DMS53 treated with DMSO at 0.1 percent for 48 hours (cell line): ENCODE results near the gene JARID2.

ENCODE experiments used
- DNase-seq: peaks from one replicate; lab custom pipeline; 2025; ENCODE audit not compliant: unreplicated experiment; lab: John Stamatoyannopoulos, UW

Gene JARID2

DNA sequence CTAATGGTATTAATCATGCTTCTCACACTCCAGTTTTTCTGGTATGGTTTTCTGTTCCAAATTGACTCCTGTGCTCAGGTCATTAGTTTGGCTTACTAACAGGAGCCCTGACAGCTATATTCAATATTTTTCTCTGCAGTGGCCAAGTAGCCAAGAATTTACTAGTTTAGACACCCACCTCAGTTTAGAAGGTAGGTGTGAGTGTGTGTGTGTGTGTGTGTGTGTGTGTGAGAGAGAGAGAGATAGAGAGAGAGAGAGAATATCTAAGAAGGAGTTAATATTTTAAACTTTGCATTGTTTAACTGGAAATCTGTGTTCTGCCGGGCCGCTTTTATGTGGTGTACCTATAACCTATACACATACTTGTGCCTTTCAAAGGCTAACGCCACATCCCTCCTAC lies 18.5 kb downstream of the JARID2 start:
- DNase-seq, result no peak

DNA sequence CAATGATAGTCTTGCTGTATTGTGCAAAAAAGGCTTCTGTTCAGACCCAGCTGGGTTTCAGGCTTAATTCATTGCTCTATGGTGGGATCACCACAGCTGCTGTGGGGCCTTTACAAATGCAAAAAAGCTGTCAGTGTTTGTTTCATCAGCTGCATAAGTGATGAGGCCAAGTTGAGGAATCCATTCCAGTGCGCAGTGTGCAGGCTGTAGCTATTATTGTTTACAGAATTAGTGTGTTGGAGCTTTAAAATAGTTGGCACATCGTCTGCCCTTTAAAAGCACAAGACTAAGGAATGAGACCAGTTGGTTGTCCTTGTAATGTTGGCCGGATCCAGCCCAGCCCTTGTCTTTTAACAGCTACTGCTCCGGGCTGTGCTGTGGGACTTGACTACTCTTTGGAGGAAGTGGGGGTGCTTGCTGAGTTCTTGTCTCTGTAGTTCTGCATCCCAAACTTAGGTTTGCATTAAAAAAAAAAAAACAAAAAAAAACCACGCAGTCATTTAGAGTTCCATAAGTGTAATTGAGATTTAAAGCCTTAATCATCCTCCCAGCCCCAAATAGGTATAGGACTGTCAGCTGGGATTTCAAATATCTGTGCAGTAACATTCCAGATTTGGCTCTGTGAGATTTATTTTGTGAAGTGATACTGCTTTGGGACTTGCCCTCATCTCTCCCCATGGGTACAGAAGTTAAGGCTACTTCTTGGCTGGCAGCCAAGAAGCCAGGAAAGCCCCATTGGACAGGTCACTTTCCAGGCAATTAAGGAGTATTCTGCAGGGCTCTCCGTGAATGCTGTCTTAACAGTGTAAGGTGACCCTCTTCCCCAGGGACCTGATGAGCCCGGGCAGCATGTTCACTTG lies 19.3 kb downstream of the JARID2 start:
- no peak for DNase-seq

DNA sequence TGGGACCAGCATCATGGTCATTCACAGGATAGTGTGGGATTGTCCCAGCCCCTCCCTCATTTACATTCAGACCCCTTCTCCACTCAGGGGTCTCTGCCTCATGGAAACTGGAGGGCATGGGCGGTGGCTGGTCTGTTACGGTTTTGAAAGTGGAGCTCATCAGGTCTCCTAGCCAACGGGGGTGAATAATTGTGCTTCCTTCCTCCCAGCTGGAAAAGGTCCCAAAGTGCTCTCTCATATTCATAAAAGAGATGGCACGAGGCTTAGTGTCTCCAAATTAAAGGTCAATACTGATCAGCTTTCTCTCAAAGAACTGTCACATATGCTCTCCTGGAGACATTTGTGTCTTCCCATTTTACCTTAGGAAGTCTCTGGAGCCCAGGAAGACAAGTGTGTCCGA lies 19.9 kb downstream of the JARID2 start:
- DNase-seq, result no peak

DNA sequence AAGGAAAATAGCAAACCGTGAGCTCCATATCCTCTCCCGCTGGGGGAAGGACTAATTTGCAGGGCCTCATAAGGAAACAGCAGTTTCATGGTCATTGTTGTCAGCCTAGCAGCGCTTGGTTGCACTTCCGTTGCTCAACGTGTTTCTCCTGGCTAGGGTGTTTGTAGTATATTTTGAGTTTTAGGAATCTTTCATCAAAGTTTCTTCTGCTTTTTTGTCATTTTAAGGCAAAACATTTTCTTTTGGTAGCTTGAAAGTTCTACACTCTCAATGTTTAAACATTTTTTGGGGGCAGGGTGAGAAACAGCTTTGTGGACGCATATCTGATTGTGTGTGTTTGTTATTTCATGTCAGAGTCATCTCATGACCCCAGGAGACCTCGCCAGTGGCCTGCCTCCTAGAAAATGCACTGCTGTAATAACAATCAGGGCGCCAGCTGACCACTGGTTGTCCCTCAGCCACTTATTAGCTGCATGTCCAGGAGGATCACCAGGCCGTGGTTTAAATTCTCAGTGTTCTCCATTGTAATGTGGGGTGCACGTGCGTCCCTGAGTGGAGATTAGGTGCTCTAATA lies 20.6 kb downstream of the JARID2 start:
- no peak for DNase-seq

DNA sequence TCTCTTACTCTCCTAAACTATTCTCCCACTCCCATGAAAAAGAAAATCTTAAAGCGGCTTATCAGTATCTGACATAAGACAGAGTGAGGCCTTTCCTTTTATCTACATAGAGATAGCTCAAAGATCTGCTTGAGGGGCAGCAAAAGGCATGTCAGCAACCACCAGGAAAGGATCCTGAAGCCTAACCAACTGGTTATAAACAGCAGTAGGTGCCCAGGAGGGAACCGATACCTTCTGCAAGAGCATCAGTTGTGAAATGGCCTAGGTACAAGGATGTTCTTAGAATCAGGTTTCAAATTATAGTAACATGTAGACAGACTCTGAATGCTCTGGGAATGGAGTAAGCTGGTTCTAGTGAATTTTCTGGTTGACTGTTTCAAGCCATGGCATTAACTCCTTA lies 21.4 kb downstream of the JARID2 start:
- no peak for DNase-seq

DNA sequence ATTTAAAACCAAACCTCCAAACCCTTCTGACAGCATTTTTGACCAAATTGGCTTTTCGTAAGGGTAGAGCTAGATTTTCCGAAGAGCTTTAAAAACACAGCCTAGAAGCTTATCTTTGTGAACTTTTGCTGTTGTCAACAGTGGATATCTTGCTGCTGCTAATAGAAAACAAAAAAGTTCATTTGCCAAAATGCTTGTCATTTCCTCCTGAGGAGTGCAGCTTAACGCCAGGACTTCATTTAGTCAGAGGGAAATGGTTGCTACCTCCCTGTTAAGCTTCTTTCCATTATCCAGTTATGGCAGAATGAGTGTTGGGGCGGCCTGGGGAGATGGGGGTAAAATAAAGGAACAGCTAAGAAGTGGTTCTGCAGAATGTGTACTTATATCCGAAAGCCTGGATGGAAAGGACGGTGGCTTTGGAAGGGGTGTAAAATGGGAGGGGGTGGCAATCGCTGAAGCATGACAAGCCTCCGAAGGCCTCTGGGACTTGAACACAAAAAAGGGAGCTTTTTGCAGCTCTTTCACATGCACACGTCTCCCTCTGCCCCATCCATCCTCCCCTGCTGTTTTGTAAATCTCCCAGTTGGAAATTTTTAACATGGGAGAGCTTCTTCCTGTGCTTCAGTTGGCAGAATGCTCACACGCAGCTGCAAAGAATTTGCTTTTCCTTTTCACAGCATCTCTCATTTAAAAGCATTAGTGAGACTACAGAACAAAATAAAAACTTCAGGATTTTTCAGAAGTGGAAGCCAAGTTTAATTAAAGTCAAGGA lies 22.5 kb downstream of the JARID2 start:
- no peak for DNase-seq

DNA sequence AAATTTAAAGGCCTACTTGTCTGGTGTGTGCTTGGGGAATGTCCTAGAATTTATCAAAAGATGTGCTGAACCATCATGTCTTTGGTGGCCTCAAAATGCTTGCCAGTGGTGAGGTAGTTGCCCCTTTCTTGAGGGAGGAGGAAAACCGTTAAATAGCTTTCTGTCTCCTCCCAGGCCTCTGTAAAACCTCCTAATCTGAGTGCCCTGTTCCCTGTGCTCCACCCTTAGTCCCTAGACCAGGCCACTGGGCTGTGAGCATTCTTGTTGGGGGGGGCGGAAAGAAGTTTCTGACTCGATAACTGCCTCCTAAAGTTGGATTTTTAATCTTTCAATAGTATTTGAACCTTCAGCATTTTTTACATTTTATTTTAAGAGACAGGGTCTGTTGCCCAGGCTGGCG lies 23.1 kb downstream of the JARID2 start:
- DNase-seq, result no peak

DNA sequence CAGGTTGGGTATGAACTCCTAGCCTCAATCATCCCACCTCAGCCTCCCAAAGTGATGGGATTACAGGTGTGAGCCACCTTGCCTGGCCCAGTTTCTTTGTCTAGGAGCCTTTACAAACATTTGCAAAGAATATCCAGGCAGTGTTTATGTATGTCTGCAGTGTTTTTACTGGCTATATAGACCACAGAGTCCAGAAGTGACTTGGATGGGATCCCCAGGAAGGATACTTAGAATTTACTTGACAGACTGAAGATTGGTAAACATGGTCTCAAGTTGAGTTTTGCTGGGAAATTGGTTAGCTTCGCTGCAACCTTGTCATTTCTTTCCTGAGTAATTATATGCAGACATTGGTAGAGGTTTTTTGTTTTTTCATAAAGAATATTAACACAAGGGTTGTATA lies 23.8 kb downstream of the JARID2 start:
- no peak for DNase-seq

DNA sequence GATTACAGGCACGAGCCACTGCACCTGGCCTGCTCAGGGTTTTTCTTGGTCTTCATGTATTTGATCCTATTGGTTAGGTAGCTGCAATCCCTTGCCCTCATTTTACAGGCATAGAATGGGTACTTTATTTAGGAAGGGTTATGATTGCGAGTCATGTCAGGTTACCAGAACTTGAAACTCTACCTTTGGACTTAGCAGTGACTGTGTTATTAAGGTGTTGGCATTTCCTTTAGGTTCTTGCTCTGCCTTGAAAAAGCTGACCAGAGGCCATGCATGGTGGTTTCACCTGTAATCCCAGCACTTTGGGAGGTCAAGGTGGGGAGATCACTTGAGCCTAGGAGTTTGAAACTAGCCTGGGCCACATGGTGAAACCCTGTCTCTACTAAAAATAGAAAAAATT lies 24.5 kb downstream of the JARID2 start:
- no peak for DNase-seq

DNA sequence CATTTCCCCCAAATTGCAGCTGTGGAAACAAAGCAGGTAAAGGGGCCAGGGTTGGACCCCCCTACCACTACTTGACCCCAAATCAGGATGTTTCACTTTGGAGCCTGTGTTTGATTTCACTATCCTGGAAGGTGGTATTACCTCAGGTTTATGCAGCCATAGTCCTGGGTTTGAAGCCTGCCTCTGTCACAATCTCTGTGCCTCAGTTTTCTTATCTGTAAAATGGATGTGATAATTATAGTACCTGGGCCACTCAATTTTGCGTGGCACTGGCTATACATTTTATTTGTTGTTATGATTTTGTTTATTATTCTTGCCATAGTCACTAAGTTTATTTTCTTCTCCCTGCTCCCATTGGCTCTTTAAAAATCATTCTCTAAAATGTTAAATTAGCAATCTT lies 26.7 kb downstream of the JARID2 start:
- no peak for DNase-seq

DNA sequence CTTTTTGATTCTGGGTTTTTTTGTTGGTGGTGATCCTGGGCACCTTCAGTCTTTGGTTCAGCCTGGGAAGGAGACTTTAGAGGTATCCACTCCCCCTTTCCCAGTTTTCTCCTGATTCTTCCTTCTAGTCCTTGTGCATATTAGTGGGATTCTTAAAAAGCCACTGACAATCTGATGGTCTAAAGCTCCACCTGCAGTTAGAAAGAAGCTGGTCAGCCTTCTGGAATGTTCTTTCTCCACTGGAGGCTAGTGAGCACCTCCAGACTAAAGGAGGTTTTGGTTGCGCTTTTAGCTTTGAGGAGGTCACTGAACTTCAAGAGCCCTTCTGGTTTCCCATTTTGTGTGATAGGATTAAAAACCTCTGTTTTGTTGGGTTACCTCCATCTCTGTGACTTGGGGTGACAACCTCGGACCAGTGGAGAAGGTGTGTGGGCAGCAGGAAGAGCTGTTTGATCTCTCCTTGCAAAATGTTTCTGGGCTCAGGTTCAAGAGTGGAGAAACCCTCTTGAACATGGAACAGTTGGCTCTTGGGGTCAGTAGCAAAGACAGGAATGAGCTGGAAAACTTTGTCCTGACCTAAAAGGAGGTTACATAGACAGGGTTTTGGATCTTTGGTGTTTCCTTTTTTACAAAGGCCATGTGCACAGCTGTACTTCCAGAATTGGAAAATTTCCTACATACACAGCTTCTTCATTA lies 29.0 kb downstream of the JARID2 start:
- no peak for DNase-seq

DNA sequence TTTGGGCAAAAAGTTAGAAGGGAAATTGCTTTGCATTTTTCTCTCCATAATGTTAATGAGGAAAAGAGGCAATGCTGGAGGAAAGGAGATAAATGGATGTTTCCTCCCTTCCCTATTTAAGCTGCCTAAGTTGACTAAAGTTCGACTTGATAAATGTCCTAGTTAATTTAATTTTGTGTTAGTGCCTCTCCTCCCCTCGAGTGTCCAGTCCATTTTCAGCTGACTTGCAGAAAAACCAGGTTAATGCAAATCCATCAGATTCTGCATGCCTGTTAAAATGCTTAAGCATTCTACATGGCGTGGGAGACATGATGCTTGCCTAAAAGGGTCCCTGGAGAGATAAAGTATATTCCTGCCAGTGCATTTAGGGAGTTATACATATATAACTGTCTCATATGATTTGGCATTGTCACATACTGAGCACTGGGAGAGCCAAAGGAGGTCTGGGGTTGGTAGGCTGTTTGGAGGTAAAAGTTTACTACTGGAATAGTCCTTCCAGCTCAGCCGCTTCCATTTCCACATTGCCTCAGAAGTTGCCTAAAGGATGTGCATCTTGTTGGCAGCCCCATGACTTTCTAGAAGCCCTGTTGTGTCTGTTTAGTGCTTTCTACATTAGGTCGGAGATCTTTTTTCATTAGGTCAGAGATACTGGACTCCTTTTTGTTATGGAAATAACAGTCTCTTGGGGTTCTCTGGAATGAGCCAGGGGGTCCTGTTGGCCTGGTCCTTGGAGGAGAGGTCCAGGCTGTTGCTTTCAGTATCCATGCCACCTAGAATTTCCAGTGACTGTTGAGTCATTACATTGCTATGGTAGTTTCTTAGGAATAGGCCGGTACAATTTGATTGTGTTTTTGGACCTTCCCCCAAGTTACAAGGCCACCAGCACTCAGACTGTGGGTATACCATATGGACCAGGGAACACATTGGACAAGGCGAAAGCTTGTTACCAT lies 30.4 kb downstream of the JARID2 start:
- DNase-seq, result no peak

DNA sequence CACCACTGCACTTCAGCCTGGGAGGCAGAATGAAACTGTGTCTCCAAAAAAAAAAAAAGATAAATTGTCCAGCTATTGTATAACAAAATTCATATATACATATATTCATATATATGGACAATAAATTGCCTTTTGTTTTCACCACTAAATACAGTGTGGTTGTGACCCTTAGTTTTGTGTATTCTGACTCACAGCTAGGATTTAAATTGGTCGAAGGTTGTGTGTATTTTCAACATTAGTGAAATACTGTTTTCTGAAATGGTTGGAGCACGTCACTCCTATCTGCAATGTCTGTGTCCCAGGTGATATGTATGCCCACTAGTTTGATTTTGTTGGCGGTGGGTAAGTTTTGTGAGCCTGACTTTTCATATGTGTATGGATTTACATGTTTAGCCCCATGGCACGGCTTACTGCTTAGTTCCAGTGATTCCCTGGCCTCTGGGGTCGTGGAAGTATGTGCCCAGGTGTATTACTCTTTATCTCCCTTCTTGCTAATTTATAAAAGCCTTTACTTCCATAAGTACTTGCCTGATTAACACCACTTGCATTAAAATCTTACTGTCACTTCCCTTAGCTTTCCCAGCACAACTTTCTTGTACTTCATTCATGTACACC lies 33.3 kb downstream of the JARID2 start:
- no peak for DNase-seq

DNA sequence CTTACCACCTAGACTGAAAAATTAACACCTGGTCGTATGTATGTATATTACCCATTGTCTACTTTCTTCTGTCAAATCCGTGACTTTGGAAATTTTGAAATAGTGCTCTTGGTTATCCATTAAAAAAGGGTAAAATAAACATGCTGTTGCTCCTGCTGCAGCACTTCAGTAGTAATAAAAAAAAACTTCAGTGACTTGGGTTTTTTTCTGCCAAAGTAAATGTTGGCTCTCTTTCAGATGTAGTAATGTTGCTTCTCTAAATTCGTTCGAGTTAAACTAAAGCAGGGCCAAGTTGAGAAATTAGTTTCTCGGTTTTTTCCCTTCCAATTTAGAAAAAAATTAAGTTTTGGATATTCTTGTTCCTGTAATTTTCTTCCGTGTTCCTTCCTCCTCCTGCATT lies 34.2 kb downstream of the JARID2 start:
- DNase-seq, result no peak

DNA sequence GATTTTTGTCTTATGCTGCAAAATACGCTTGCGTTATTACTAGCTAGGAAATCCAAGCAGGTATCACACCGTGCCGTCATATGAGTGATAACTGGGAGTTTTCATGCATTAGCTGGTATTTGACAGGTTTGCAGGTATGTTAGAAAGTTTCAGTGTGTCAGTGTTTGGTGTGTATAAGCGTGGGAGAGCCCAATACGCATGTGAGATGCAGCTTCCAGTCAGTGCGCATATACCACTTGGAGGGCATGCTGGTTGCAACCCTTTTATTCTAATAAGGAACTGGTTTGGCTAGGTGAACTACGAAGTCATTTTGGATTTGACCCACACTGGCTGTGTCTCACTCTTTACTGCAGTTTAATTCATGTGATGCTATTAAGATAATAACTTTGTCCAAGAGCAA lies 35.1 kb downstream of the JARID2 start:
- DNase-seq, result no peak

DNA sequence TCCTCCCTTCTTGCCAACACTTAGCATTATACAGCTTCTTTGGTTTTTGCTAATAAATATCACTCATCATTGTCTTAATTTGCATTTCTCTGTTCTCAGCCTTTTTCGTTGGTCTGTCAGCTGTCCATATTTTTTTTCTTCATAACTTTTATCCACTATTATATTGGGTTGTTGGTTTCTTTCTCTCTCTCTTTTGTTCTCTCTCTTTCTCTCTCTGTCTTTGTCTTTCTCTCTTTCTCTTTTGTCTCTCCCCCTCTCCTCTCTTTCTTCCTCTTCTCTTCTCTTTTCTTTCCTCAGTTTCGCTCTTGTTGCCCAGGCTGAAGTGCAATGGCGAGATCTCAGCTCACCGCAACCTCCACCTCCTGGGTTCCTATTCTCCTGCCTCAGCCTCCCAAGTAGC lies 36.5 kb downstream of the JARID2 start:
- no peak for DNase-seq

DNA sequence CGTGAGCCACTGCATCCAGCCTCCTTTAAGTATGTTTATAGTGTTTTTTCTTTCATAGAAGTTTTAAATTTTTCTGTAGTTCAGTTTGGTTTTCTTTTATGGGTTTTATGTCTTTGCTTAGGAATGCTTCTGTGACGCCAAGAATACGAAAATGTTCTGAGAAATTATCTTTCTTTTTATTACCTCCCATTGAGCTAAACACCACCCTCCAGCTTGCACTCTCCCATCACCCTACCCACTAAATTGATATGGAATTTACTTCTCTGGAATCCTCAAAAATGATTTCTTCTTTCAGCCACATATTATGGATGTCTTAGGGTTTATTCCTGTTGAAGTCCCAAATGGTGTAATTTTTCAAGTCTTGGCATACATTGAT lies 38.1 kb downstream of the JARID2 start:
- DNase-seq, result no peak

DNA sequence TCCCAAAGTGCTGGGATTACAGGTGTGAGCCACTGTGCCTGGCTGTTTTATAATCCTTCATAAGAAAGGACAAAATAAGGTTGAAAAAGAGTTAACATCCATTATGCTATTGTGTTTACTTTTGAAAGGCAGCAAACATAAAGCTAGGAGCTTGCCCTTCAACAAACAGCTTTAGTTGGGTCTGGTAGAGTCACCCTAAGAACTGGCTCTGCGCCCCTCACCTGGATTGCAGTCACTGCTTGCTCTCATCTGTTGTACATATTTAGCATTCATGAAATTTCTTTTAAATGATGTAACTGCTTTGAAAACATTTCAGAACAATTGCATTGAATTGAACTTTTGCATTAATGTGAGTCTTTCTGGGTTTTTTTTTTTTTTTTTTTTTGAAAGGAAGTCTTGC lies 38.9 kb downstream of the JARID2 start:
- no peak for DNase-seq

DNA sequence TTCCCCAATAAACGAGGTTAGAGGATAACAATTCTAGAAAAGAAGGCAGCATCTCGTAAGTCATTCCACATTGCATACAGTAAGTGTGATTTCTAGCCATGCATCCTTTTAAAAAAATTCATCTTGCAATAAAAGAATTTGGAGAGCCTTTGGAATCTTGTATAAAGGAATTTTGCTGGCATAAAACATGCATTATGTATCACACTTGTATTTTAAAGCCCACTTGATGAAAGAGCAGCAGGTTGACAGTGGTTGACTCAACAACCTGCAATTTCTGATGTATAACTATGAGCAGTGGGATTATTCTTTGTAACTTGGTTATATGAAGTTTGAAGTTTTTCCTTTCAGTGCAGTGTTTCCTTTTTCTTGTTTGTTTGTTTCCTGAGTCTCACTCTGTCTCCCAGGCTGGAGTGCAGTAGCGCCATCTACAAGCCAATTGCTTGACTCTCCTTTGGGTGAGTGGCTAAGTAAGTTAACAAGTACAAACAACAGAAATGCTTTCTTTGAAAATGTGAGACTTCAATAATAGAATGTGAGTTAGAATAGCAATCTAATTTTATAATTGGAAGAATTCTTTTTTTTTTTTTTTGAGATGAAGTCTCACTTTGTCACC lies 39.9 kb downstream of the JARID2 start:
- no peak for DNase-seq
